ENCODE results near the gene SLC13A4.

GRCh38 chr7:135704074-135704473, 23.9 kb downstream of the SLC13A4 start:
- TF ChIP-seq CTCF (IDR thresholded peaks at IDR 0.05; ENCODE audit: extremely low read depth in 1 of 2, insufficient read depth in 1 of 2, low read depth in 1 of 2, low read length in 2 of 2) (peak; percentile 24 to 31), JUN (IDR thresholded peaks at IDR 0.05; ENCODE audit: borderline replicate concordance, insufficient read depth, insufficient read length, low read depth) (no peak), MAX (IDR thresholded peaks at IDR 0.05; ENCODE audit: insufficient read depth, insufficient read length) (no peak), EZH2 (IDR thresholded peaks at IDR 0.05; ENCODE audit: borderline replicate concordance, low read depth, low read length, severe bottlenecking) (no peak), MYC (IDR thresholded peaks at IDR 0.05; ENCODE audit: low read depth, low read length) (no peak), POLR2AphosphoS5 (IDR thresholded peaks at IDR 0.05; ENCODE audit: insufficient read depth, low read depth, low read length) (no peak)
